GM19035 (cell line): Measurements from ENCODE around the gene P4HA2.
"Not testable (repeated sequence)": the region's sequence is repeated elsewhere in the genome, so short reads cannot be mapped to it uniquely, and the experiment has no call there.

Experiments used
- ATAC-seq: cut with Tn5 transposase; IDR thresholded peaks from one replicate; pipeline ENCODE4 v1.9.1; 2021; ENCODE audit not compliant: unreplicated experiment

P4HA2 gene

GRCh38 chr5:132145326-132145725, 82.3 kb downstream of the P4HA2 start:
- ATAC-seq, result not testable (repeated sequence)

DNA sequence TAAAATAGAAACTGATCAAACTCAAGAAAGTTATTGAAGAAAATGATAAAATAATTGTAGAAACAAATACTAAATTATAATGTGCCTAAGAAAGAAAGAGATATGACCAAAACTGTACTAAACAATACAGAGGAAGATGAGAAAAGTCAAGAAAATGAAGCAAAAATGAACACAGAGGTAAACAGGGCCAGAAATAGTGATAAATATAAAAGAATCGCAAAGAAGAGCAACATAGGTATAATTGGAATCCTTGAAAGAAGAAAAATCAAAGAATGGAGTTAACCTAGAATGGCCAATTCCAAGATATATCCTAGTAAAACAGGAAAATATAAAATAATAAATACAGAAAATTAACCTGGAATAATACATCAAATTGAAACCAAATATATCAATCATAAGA, 84.5 kb downstream of the P4HA2 start:
- no peak for ATAC-seq

DNA sequence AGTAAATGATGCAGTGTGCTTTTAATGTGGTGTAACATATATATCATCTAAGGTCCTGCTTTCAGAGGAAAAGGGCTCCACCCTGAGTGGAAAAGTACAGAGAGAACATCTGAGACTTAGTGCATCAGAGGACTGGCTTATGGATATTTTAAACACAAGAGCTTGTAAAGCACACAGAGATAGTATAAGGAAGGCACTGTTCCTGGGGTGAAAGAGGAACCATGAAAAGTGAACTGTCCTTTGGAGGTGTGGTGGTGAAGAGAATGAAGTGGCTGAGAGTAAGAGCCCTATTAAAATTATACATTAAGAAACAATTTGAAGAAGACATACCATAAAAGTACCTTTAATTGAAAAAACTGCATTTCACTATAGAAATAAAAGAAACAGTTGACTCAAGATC, 85.2 kb downstream of the P4HA2 start:
- ATAC-seq, result no peak
